ENCODE data around the gene HSPA6.
"Not testable (repeated sequence)": the region's sequence is repeated elsewhere in the genome, so short reads cannot be mapped to it uniquely, and the experiment has no call there.

The HSPA6 gene

DNA sequence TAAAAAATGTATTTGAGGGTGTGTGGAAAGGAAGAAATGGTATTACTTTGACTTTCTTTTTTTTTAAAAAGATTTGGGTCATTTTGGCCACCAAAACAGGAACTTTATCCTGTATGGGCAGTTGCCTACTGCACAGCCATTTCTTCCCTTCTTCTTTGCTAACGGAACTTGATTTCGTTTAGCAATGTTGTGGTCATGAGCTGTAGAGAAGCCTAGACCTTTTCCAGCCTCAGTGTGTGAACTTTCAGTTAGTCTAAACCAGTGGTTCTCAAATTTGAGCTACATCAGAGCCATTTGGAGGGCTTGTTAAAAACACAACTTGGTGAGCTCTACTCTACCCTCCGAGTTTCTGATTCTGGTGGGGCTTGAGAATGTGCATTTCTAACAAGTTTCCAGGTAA is 38.1 kb downstream of the HSPA6 start:
- CTCF ChIA-PET; POLR2A ChIA-PET; DNase-seq (ENCODE audit: extremely low spot score): not testable (repeated sequence)

DNA sequence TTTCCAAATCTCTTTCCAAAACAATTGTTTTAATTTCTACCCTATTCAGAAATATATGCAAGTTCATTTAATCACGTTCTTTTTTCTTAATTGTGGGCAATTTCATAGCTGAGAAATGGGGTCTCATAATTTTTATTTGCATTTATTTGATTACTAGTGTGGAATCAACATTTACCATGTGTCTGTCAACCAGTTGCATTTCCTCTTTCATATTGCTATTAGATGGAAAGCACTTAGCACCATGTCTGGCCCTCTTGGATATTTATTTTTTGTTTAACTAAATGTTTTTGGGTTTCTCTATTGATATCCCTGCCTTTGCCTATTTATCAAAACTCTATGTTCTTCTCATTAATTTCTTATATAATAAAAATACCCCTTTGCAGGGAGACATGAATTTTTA is 39.2 kb downstream of the HSPA6 start:
- DNase-seq (ENCODE audit: extremely low spot score); POLR2A ChIA-PET; CTCF ChIA-PET: not testable (repeated sequence)

DNA sequence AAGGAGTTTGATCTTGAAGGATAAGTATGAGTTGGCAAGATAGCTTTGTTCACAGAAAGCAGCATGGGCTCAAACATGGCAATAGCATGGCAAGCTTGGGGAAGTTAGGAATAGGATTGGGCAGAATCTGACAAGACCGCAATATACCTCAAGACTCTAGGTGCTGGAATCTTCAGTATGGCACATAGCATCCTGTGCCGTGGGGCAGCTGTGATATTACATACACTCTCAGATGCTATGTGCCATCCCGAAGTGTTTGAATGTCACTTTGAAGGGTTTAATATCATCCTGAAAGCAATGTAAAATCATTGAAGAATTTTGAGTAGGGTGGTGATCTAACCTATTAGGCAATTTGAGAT is 42.2 kb downstream of the HSPA6 start:
- CTCF ChIA-PET: interaction anchor here (0.8 kb wide), 1 partner anchor 71 kb away, joined by 3 read pairs; no protein-coding TSS in a partner anchor
- POLR2A ChIA-PET; DNase-seq (ENCODE audit: extremely low spot score): not testable (repeated sequence)

- POLR2A ChIA-PET; CTCF ChIA-PET; DNase-seq (ENCODE audit: extremely low spot score): not testable (repeated sequence)
These were observed 47.4 kb downstream of the HSPA6 start for GRCh38 chr1:161571703-161572102.
